IPS DF 6.9 (cell line): ENCODE measurements around the gene NPC1.
"Not testable (repeated sequence)": the region's sequence is repeated elsewhere in the genome, so short reads cannot be mapped to it uniquely, and the experiment has no call there.

ENCODE experiments used
- DNase-seq: peaks from one replicate; pipeline ENCODE4 v3.0.0-alpha.2; 2013; ENCODE audit warnings: low read depth, low spot score
- H3K27ac ChIP-seq: one replicate; pipeline ENCODE4 v1.5.1; 2013; ENCODE audit warnings: low read length, control low read depth
- H3K27me3 ChIP-seq: 2 replicates; pipeline ENCODE4 v1.6.1; 2013; ENCODE audit warnings: mild to moderate bottlenecking, low read length; ENCODE audit not compliant: control insufficient read depth, insufficient read depth
- H3K36me3 ChIP-seq: 2 replicates; pipeline ENCODE4 v1.6.1; 2013; ENCODE audit warnings: low read length; ENCODE audit not compliant: control insufficient read depth, insufficient read depth
- H3K4me1 ChIP-seq: 2 replicates; pipeline ENCODE4 v1.6.1; 2013; ENCODE audit warnings: low read length; ENCODE audit not compliant: control insufficient read depth, insufficient read depth
- H3K4me3 ChIP-seq: 2 replicates; pipeline ENCODE4 v1.5.1; 2013; ENCODE audit warnings: mild to moderate bottlenecking, low read length
- H3K9me3 ChIP-seq: 2 replicates; pipeline ENCODE4 v1.6.1; 2013; ENCODE audit warnings: low read length, inconsistent platforms; ENCODE audit not compliant: control insufficient read depth, insufficient read depth
- WGBS: extraction: QIAGEN DNeasy Blood & Tissue Kit; methylation state at CpG from one replicate; pipeline ENCODE4 v1.1.7; 2013; ENCODE audit warnings: mixed read lengths, missing lambda C conversion rate; ENCODE audit not compliant: insufficient read length, insufficient coverage; 5-methylcytosine and 5-hydroxymethylcytosine counted together

Gene NPC1

GRCh38 chr18:23585897-23586248 lies 433 bp downstream of the NPC1 start:
- peak overlapping the region; percentile 75 for H3K4me3 ChIP-seq
- H3K27me3 ChIP-seq: no peaks in the 10 kb centered on the region
- DNase-seq: no peak
- H3K9me3 ChIP-seq: no peaks in the 10 kb centered on the region
- no CpG with 5 or more reads among the region's 14 CpGs for WGBS
- H3K36me3 ChIP-seq: no peaks in the 10 kb centered on the region
- no peaks in the 10 kb centered on the region for H3K4me1 ChIP-seq
- no peak overlapping the region for H3K27ac ChIP-seq

- Histone ChIP-seq H3K9me3 (no peaks in the 10 kb centered on the region), H3K27ac (no peak overlapping the region), H3K36me3 (no peaks in the 10 kb centered on the region), H3K4me1 (no peaks in the 10 kb centered on the region), H3K27me3 (no peaks in the 10 kb centered on the region), H3K4me3 (peak overlapping the region; percentile 75; the same call in 1 of the 2 replicates)
- no peak for DNase-seq
- no CpG with 5 or more reads among the region's 19 CpGs for WGBS
Measured at GRCh38 chr18:23585007-23585871, 1.1 kb downstream of the NPC1 start.

- no peaks in the 10 kb centered on the region for H3K9me3 ChIP-seq
- H3K27me3 ChIP-seq: no peaks in the 10 kb centered on the region
- H3K27ac ChIP-seq: no peak overlapping the region
- WGBS: no CpG with 5 or more reads among the region's 13 CpGs
- no peaks in the 10 kb centered on the region for H3K36me3 ChIP-seq
- H3K4me1 ChIP-seq: no peaks in the 10 kb centered on the region
- DNase-seq: no peak
- H3K4me3 ChIP-seq: no peak overlapping the region
Measured at GRCh38 chr18:23584019-23584983, 2.0 kb downstream of the NPC1 start.

- no peaks in the 10 kb centered on the region for H3K27me3 ChIP-seq
- no peak for DNase-seq
- H3K4me1 ChIP-seq: no peaks in the 10 kb centered on the region
- no CpG with 5 or more reads among the region's 5 CpGs for WGBS
- no peaks in the 10 kb centered on the region for H3K36me3 ChIP-seq
- no peaks in the 10 kb centered on the region for H3K9me3 ChIP-seq
- H3K27ac ChIP-seq: no peak overlapping the region
- no peak overlapping the region for H3K4me3 ChIP-seq
Measured at GRCh38 chr18:23583071-23583865, 3.0 kb downstream of the NPC1 start.

- no peaks in the 10 kb centered on the region for H3K4me1 ChIP-seq
- no peaks in the 10 kb centered on the region for H3K9me3 ChIP-seq
- no peak overlapping the region for H3K27ac ChIP-seq
- H3K4me3 ChIP-seq: no peak overlapping the region
- DNase-seq: no peak
- no peaks in the 10 kb centered on the region for H3K27me3 ChIP-seq
- no CpG with 5 or more reads among the region's 6 CpGs for WGBS
- no peaks in the 10 kb centered on the region for H3K36me3 ChIP-seq
Measured at GRCh38 chr18:23580677-23581367, 5.5 kb downstream of the NPC1 start.

GRCh38 chr18:23578891-23579653 lies 7.2 kb downstream of the NPC1 start:
- Histone ChIP-seq H3K4me1 (peaks cover 1% of the 10 kb centered on the region; the same call in 1 of the 2 replicates), H3K36me3 (no peaks in the 10 kb centered on the region)

GRCh38 chr18:23578067-23578701 lies 8.1 kb downstream of the NPC1 start:
- H3K4me3 ChIP-seq: no peak overlapping the region
- no CpG with 5 or more reads among the region's 6 CpGs for WGBS
- peaks cover 2% of the 10 kb centered on the region; the same call in 1 of the 2 replicates for H3K4me1 ChIP-seq

More at GRCh38 chr18:23578891-23579653, 7.2 kb downstream of the NPC1 start:
- Histone ChIP-seq H3K9me3 (no peaks in the 10 kb centered on the region), H3K4me3 (no peak overlapping the region), H3K27me3 (no peaks in the 10 kb centered on the region), H3K27ac (no peak overlapping the region)
- WGBS: no CpG with 5 or more reads among the region's 8 CpGs
- DNase-seq: no peak

GRCh38 chr18:23577521-23577920 lies 8.8 kb downstream of the NPC1 start:
- not testable (repeated sequence) for H3K27ac ChIP-seq, H3K36me3 ChIP-seq, H3K9me3 ChIP-seq, H3K4me3 ChIP-seq, H3K4me1 ChIP-seq, DNase-seq, H3K27me3 ChIP-seq
- no CpG with 5 or more reads among the region's 24 CpGs for WGBS

More at GRCh38 chr18:23578067-23578701, 8.1 kb downstream of the NPC1 start:
- no peaks in the 10 kb centered on the region for H3K9me3 ChIP-seq
- no peaks in the 10 kb centered on the region for H3K36me3 ChIP-seq
- DNase-seq: no peak
- no peak overlapping the region for H3K27ac ChIP-seq
- H3K27me3 ChIP-seq: no peaks in the 10 kb centered on the region

GRCh38 chr18:23575309-23575651 lies 11.0 kb downstream of the NPC1 start:
- Histone ChIP-seq H3K27me3 (no peaks in the 10 kb centered on the region), H3K36me3 (peaks cover 2% of the 10 kb centered on the region; the same call in 1 of the 2 replicates), H3K4me1 (peaks cover 2% of the 10 kb centered on the region; the same call in 1 of the 2 replicates), H3K27ac (no peak overlapping the region), H3K4me3 (no peak overlapping the region), H3K9me3 (no peaks in the 10 kb centered on the region)
- no peak for DNase-seq
- no CpG with 5 or more reads among the region's 7 CpGs for WGBS
